OCI-LY7 (cell line): ENCODE results near the gene VPS72. TPM values are rescaled to one million over a fixed set of nuclear protein-coding genes. Genes with fewer than 3 reads are reported as not detected.
"Not testable (repeated sequence)": the region's sequence is repeated elsewhere in the genome, so short reads cannot be mapped to it uniquely, and the experiment has no call there.

Experiments
- BruUV-seq: library from RNA; stranded (reverse); fragments of 400-500 nt; replicated peaks from 2 replicates; lab custom pipeline; 2021; lab: Mats Ljungman, UMichigan
- CTCF ChIA-PET: fragments of 300-600 bp; sonication (Branson Sonifier 250); formaldehyde crosslinking; loops from one replicate; lab custom pipeline; 2022; ENCODE audit warnings: antibody characterized with exemption; ENCODE audit not compliant: unreplicated experiment; lab: Charles Lee
- POLR2A ChIA-PET: fragments of 300-600 bp; sonication (Branson Sonifier 250); formaldehyde crosslinking; loops from one replicate; lab custom pipeline; 2022; ENCODE audit warnings: antibody characterized with exemption; lab: Charles Lee
- DNase-seq: peaks from one replicate; pipeline ENCODE4 v3.0.0-alpha.2; 2015; ENCODE audit warnings: low spot score
- H2AFZ ChIP-seq: fragments of 200-600 bp; sonication (generic), shearing (Covaris generic); 2 replicates; pipeline ENCODE4 v1.6.1; 2014; ENCODE audit warnings: mild to moderate bottlenecking, antibody characterized with exemption, low read length, moderate library complexity
- H3K27ac ChIP-seq: fragments of 200-600 bp; sonication (generic); 2 replicates; pipeline ENCODE4 v1.5.1; 2014; ENCODE audit warnings: mixed run types, low read depth, mild to moderate bottlenecking, moderate library complexity, low read length, inconsistent platforms; ENCODE audit not compliant: poor library complexity, severe bottlenecking
- H3K36me3 ChIP-seq: fragments of 200-600 bp; sonication (generic); 2 replicates; pipeline ENCODE4 v1.6.1; 2014; ENCODE audit warnings: mild to moderate bottlenecking, antibody characterized with exemption, low read length, moderate library complexity, mixed read lengths; ENCODE audit not compliant: insufficient read depth
- H3K4me1 ChIP-seq: fragments of 200-600 bp; sonication (generic); 2 replicates; pipeline ENCODE4 v1.5.1; 2014; ENCODE audit warnings: mild to moderate bottlenecking, low read length; ENCODE audit not compliant: insufficient read depth, poor library complexity, severe bottlenecking
- H3K4me2 ChIP-seq: fragments of 200-600 bp; sonication (generic); 2 replicates; pipeline ENCODE4 v1.6.1; 2014; ENCODE audit warnings: mild to moderate bottlenecking, low read length
- H3K4me3 ChIP-seq: fragments of 200-600 bp; sonication (generic); 2 replicates; pipeline ENCODE4 v1.5.1; 2014; ENCODE audit warnings: mild to moderate bottlenecking, low read depth, low read length; ENCODE audit not compliant: poor library complexity, severe bottlenecking
- H3K79me2 ChIP-seq: fragments of 200-600 bp; sonication (generic); 2 replicates; pipeline ENCODE4 v1.6.1; 2016; ENCODE audit warnings: low read depth, mild to moderate bottlenecking, low read length, moderate library complexity, mixed read lengths; ENCODE audit not compliant: insufficient read depth
- H3K9me2 ChIP-seq: fragments of 200-600 bp; sonication (generic); 2 replicates; pipeline ENCODE4 v1.6.1; 2016; ENCODE audit warnings: mild to moderate bottlenecking, low read length, mixed read lengths; ENCODE audit not compliant: insufficient read depth
- H3K9me3 ChIP-seq: fragments of 200-600 bp; sonication (generic); 2 replicates; pipeline ENCODE4 v1.6.1; 2014; ENCODE audit warnings: mild to moderate bottlenecking, mixed run types, low read length, mixed read lengths
- H4K20me1 ChIP-seq: fragments of 200-600 bp; sonication (generic); 2 replicates; pipeline ENCODE4 v1.6.1; 2014; ENCODE audit warnings: mild to moderate bottlenecking, antibody characterized with exemption, low read length, moderate library complexity, mixed read lengths; ENCODE audit not compliant: insufficient read depth
- EZH2phosphoT487 ChIP-seq: fragments of 200-600 bp; sonication (generic); IDR thresholded peaks from 2 replicates; pipeline ENCODE4 v1.6.1; 2018; ENCODE audit warnings: low read depth, borderline replicate concordance, mild to moderate bottlenecking, mixed run types, antibody characterized with exemption, low read length, moderate library complexity, mixed read lengths
- intact Hi-C: fragments of 100-400 bp; cut with micrococcal nuclease; formaldehyde crosslinking; loops from one replicate; pipeline ENCODE4 v1.10.0; 2022; ENCODE audit not compliant: unreplicated experiment
- total RNA-seq, 2 experiments: library from RNA; depleted of rRNA in 1 of 2; stranded (reverse); fragments of >200 nt in 1 of 2; shearing (Covaris generic) in 1 of 2; gene quantifications; 2 replicates each; pipeline ENCODE4 v1.2.3, GENCODE V29; 2014 to 2022
- TF ChIP-seq, protein P1 (sequence below): fragments of 200-600 bp; sonication (generic); conservative IDR thresholded peaks from 2 replicates; pipeline ENCODE4 v1.5.1; 2014; ENCODE audit warnings: mild to moderate bottlenecking, antibody characterized with exemption, low read length, moderate library complexity, mixed read lengths

The VPS72 gene
- total RNA-seq, 2 experiments from 2014 or later = 51.1 to 54.3 TPM

- TF ChIP-seq, protein P1, sequence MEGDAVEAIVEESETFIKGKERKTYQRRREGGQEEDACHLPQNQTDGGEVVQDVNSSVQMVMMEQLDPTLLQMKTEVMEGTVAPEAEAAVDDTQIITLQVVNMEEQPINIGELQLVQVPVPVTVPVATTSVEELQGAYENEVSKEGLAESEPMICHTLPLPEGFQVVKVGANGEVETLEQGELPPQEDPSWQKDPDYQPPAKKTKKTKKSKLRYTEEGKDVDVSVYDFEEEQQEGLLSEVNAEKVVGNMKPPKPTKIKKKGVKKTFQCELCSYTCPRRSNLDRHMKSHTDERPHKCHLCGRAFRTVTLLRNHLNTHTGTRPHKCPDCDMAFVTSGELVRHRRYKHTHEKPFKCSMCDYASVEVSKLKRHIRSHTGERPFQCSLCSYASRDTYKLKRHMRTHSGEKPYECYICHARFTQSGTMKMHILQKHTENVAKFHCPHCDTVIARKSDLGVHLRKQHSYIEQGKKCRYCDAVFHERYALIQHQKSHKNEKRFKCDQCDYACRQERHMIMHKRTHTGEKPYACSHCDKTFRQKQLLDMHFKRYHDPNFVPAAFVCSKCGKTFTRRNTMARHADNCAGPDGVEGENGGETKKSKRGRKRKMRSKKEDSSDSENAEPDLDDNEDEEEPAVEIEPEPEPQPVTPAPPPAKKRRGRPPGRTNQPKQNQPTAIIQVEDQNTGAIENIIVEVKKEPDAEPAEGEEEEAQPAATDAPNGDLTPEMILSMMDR = no peak
- TF ChIP-seq EZH2phosphoT487 = no peak
- Histone ChIP-seq H3K9me2 (no peaks in the 10 kb centered on the region), H2AFZ (no peak overlapping the region), H3K27ac (no peak overlapping the region), H3K9me3 (no peaks in the 10 kb centered on the region), H4K20me1 (no peaks in the 10 kb centered on the region), H3K4me1 (peaks cover 29% of the 10 kb centered on the region), H3K4me3 (no peak overlapping the region), H3K79me2 (peaks cover 15% of the 10 kb centered on the region), H3K4me2 (no peak overlapping the region), H3K36me3 (no peaks in the 10 kb centered on the region)
- intact Hi-C loops = no loop called here
- ChIA-PET POLR2A (interaction anchor here (0.7 to 1.3 kb wide), 3 partner anchors 27 to 331 kb away, joined by 3 to 4 read pairs (median 3); partner anchors contain the start of genes LYSMD1, SCNM1 and ZNF687), CTCF (no interaction called here)
- no TSS peak for BruUV-seq
- DNase-seq = no peak
These were observed 3.3 kb upstream of the VPS72 start for GRCh38 chr1:151193304-151193703.

DNA sequence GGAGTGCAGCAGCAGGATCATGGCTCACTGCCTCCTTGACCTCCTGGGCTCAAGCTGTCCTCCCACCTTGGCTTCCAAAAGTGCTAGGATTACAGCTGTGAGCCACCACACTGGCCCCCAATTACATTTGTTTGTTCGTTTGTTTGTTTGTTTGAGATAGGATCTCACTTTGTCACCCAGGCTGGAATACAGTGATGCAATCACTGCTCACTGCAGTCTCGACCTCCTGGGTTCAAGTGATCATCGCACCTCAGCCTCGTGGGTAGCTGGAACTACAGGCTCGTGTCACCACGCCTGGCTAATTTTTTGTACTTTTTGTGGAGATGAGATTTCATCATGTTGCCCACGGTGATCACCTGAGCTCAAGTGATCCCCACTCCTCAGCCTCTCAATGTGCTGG, 2.0 kb upstream of the VPS72 start:
- H2AFZ ChIP-seq = no peak overlapping the region
- H3K27ac ChIP-seq = no peak overlapping the region
- H3K36me3 ChIP-seq = no peaks in the 10 kb centered on the region
- intact Hi-C loops = no loop called here
- BruUV-seq = no TSS peak
- TF ChIP-seq, protein P1 = no peak
- TF ChIP-seq EZH2phosphoT487 = no peak
- no peak overlapping the region for H3K4me2 ChIP-seq
- POLR2A ChIA-PET = interaction anchor here (0.7 kb wide), 1 partner anchor 85 kb away, joined by 3 read pairs; no protein-coding TSS in a partner anchor
- H3K79me2 ChIP-seq = peaks cover 16% of the 10 kb centered on the region
- H4K20me1 ChIP-seq = no peaks in the 10 kb centered on the region
- no peak overlapping the region for H3K4me3 ChIP-seq
- CTCF ChIA-PET = no interaction called here
- no peaks in the 10 kb centered on the region for H3K9me2 ChIP-seq
- peaks cover 29% of the 10 kb centered on the region for H3K4me1 ChIP-seq
- DNase-seq = no peak
- H3K9me3 ChIP-seq = no peaks in the 10 kb centered on the region

GRCh38 chr1:151188667-151189066, 1.3 kb downstream of the VPS72 start:
- H4K20me1 ChIP-seq, H2AFZ ChIP-seq, H3K9me3 ChIP-seq, H3K9me2 ChIP-seq, DNase-seq, BruUV-seq, intact Hi-C loops, CTCF ChIA-PET: not testable (repeated sequence)
- Histone ChIP-seq H3K4me1 (peaks cover 19% of the 10 kb centered on the region), H3K4me3 (peak overlapping the region; percentile 91), H3K79me2 (peaks cover 16% of the 10 kb centered on the region), H3K36me3 (peaks cover 30% of the 10 kb centered on the region), H3K27ac (peak overlapping the region; percentile 66), H3K4me2 (peak overlapping the region; percentile 100)
- POLR2A ChIA-PET = interaction anchor here (1.0 to 1.5 kb wide), 5 partner anchors 11 to 32 kb away, joined by 3 to 6 read pairs (median 3); partner anchors contain the start of genes LYSMD1, SCNM1, TMOD4 and TNFAIP8L2
